Lower leg skin (tissue), 4 donors: ENCODE data around the gene HCAR1. TPM values are rescaled to one million over a fixed set of nuclear protein-coding genes. Genes with fewer than 3 reads are reported as not detected.
"Not testable (repeated sequence)": the region's sequence is repeated elsewhere in the genome, so short reads cannot be mapped to it uniquely, and the experiment has no call there.

ENCODE experiments used
- DNase-seq, 2 donors: peaks; one replicate each; pipeline ENCODE4 v3.0.0-alpha.2; 2019; ENCODE audit warnings: low spot score in 2 of 2
- H3K4me3 ChIP-seq: fragments of 200-600 bp; sonication (generic); 2 replicates; pipeline ENCODE4 v1.5.1; 2017; ENCODE audit warnings: mild to moderate bottlenecking, low read depth; ENCODE audit not compliant: poor library complexity, severe bottlenecking
- CTCF ChIP-seq, 3 donors: fragments of 450-650 bp; IDR thresholded peaks; one replicate each; pipeline ENCODE4 v1.5.1; 2016; ENCODE audit warnings: antibody characterized with exemption in 3 of 3, mild to moderate bottlenecking in 3 of 3, moderate library complexity in 2 of 3
- POLR2A ChIP-seq, 2 donors: fragments of 450-650 bp; IDR thresholded peaks; one replicate each; pipeline ENCODE4 v1.6.1; 2016 to 2017; ENCODE audit warnings: antibody characterized with exemption in 2 of 2, mild to moderate bottlenecking in 1 of 2, moderate library complexity in 1 of 2
- WGBS, 2 donors: methylation state at CpG; one replicate each; pipeline ENCODE4 v1.1.5; 2018; 5-methylcytosine and 5-hydroxymethylcytosine counted together
- intact Hi-C: fragments of 100-400 bp; cut with DNase I; formaldehyde crosslinking; loops from one replicate; pipeline ENCODE4 v1.15.0; 2023; ENCODE audit warnings: low total_unique reads
- total RNA-seq, 4 donors: library from RNA; depleted of rRNA; stranded (reverse); fragments of >200 nt; gene quantifications; one replicate each; pipeline ENCODE4 v1.1.0, GENCODE V29; 2016

The HCAR1 gene
- total RNA-seq, 4 donors from 2014 or later = 0.15 to 0.39 (median 0.18) TPM

GRCh38 chr12:122701481-122701880 is 29.2 kb downstream of the HCAR1 start:
- 25 to 39% methylated on average over 4 of the region's 4 CpGs for whole genome bisulfite sequencing, 2 donors
- H3K4me3 ChIP-seq, DNase-seq, intact Hi-C loops: not testable (repeated sequence)

- DNase-seq, H3K4me3 ChIP-seq, intact Hi-C loops: not testable (repeated sequence)
- WGBS, 2 donors = no CpG with 5 or more reads among the region's 9 CpGs
Measured at GRCh38 chr12:122700038-122700710, 30.5 kb downstream of the HCAR1 start.

GRCh38 chr12:122696922-122697321 is 33.7 kb downstream of the HCAR1 start:
- 46 to 59% methylated on average over 2 of the region's 2 CpGs for WGBS, 2 donors

GRCh38 chr12:122691566-122691965 is 39.1 kb downstream of the HCAR1 start:
- H3K4me3 ChIP-seq = no peak overlapping the region
- intact Hi-C loops = no loop called here
- no peak for TF ChIP-seq CTCF (IDR thresholded peaks at IDR 0.05)
- no peak for TF ChIP-seq POLR2A (IDR thresholded peaks at IDR 0.05)
- DNase-seq = no peak
- WGBS, 2 donors = 81 to 89% methylated on average over 3 of the region's 3 CpGs

More at GRCh38 chr12:122696922-122697321, 33.7 kb downstream of the HCAR1 start:
- H3K4me3 ChIP-seq, DNase-seq, intact Hi-C loops: not testable (repeated sequence)

GRCh38 chr12:122688291-122688690 is 42.4 kb downstream of the HCAR1 start:
- DNase-seq = no peak
- 88 to 94% methylated on average over 3 of the region's 3 CpGs for WGBS, 2 donors
- intact Hi-C loops = no loop called here
- no peak overlapping the region for H3K4me3 ChIP-seq
- no peak for TF ChIP-seq POLR2A (IDR thresholded peaks at IDR 0.05)
- TF ChIP-seq CTCF (IDR thresholded peaks at IDR 0.05) = no peak

- no peak overlapping the region for H3K4me3 ChIP-seq
- DNase-seq = no peak
- 61 to 64% methylated on average over 5 of the region's 5 CpGs for WGBS, 2 donors
- no peak for TF ChIP-seq CTCF (IDR thresholded peaks at IDR 0.05)
- no peak for TF ChIP-seq POLR2A (IDR thresholded peaks at IDR 0.05)
- intact Hi-C loops = no loop called here
Measured at GRCh38 chr12:122687086-122687485, 43.6 kb downstream of the HCAR1 start.

GRCh38 chr12:122686538-122686937 is 44.1 kb downstream of the HCAR1 start:
- WGBS, 2 donors = 81 to 93% methylated on average over 3 of the region's 3 CpGs
- H3K4me3 ChIP-seq = no peak overlapping the region
- intact Hi-C loops = no loop called here
- DNase-seq = no peak
- TF ChIP-seq POLR2A (IDR thresholded peaks at IDR 0.05) (no peak), CTCF (IDR thresholded peaks at IDR 0.05) (no peak)
